Measurements from ENCODE around the gene FYN.

DNA sequence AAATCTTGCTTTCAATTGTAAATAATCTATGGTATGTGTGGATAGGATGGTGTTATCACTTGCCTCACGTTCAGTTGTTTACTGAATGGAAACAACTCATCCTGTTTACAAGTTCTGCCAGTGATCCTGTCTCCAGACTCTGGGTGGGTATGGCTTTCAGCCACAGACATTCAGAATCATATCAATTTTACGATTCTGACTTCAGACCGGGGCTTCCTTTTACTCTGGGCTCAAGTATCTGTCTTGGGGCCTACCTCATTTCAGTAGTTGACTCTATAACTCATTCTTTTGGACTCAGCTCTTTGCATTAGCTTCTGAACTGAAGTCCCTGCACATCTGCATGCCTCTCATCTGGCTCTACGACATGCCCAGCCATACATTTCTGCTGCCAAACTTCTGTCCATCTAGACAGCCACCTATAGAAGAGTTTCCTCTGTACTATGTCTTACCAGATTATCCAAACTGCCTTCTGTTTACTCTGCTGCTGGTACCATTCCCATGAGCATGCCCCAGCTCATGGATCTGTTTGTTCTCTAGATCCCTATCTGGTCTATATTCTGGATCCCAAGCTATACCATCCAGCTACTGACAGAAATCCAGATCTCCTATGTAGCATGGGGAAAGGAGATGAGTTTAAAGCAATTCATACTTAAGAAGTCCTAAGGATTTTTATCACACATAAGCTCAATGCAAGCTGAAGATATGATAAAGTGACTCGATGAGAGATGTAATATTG, 34.3 kb downstream of the FYN start:
- TF ChIP-seq CTCF (conservative IDR thresholded peaks at IDR 0.05; ENCODE audit: low read depth, low read length): no peak
- TF ChIP-seq EZH2 (IDR thresholded peaks at IDR 0.05; ENCODE audit: borderline replicate concordance, low read depth, low read length, poor library complexity, severe bottlenecking): no peak
